GM12878 (cell line): ENCODE data around the gene NAT9. TPM values are rescaled to one million over a fixed set of nuclear protein-coding genes. Genes with fewer than 3 reads are reported as not detected.

Source experiments
- ATAC-seq: fragments of 200-7000 bp; cut with Tn5 transposase; 3 replicates; pipeline ENCODE4 v1.9.1; 2020; ENCODE audit warnings: mild to moderate bottlenecking, moderate library complexity
- BruUV-seq: library from RNA; stranded (reverse); fragments of 400-500 nt; replicated peaks from 2 replicates; lab custom pipeline; 2021; lab: Mats Ljungman, UMichigan
- CTCF ChIA-PET: fragments of 300-600 bp; sonication (Branson Sonifier 250); formaldehyde crosslinking; extraction: SDS; loops from one replicate; lab custom pipeline; 2021; ENCODE audit warnings: inconsistent platforms; lab: Yijun Ruan, JAX
- POLR2A ChIA-PET: fragments of 350-600 bp; formaldehyde crosslinking; extraction: SDS; loops from one replicate; lab custom pipeline; 2021; ENCODE audit warnings: inconsistent platforms; lab: Charles Lee
- RAD21 ChIA-PET: fragments of 300-600 bp; sonication (Branson Sonifier 250); formaldehyde crosslinking; loops from one replicate; lab custom pipeline; 2023; ENCODE audit warnings: antibody characterized with exemption; ENCODE audit not compliant: unreplicated experiment; lab: Charles Lee
- SMC1A ChIA-PET: fragments of 300-600 bp; sonication (Branson Sonifier 250); formaldehyde crosslinking; loops from one replicate; lab custom pipeline; 2023; ENCODE audit not compliant: unreplicated experiment, uncharacterized antibody; lab: Charles Lee
- DNase-seq: peaks from one replicate; pipeline ENCODE4 v3.0.0-alpha.2; 2011; ENCODE audit warnings: low read depth, low spot score
- FAIRE-seq: peaks from 3 replicates; lab custom pipeline; 2011; peaks lifted over from hg19 to GRCh38; lab: Jason Lieb, UNC
- H2AFZ ChIP-seq: 2 replicates; pipeline ENCODE4 v1.6.0; 2011; ENCODE audit warnings: low read depth, low read length, control low read depth; ENCODE audit not compliant: control insufficient read depth
- H3K27ac ChIP-seq: 2 replicates; pipeline ENCODE4 v1.5.1; 2011; ENCODE audit warnings: control low read depth; ENCODE audit not compliant: control insufficient read depth, insufficient read depth
- H3K27me3 ChIP-seq, 2 experiments: replicated peaks in 1 of 2; 2 replicates each; pipeline versions ENCODE4 v1.6.0 to v1.6.1; 2011; ENCODE audit warnings: low read length in 1 of 2; ENCODE audit not compliant: control insufficient read depth in 2 of 2, insufficient read depth in 2 of 2
- H3K36me3 ChIP-seq, 2 experiments: 2 replicates each; pipeline ENCODE4 v1.5.1; 2011; ENCODE audit warnings: low read length in 1 of 2; ENCODE audit not compliant: control insufficient read depth in 2 of 2, insufficient read depth in 2 of 2
- H3K4me1 ChIP-seq: 2 replicates; pipeline ENCODE4 v1.6.1; 2011; ENCODE audit warnings: mild to moderate bottlenecking, low read length, moderate library complexity, mixed read lengths; ENCODE audit not compliant: control insufficient read depth, insufficient read depth
- H3K4me2 ChIP-seq: 2 replicates; pipeline ENCODE4 v1.6.0; 2011; ENCODE audit warnings: control low read depth; ENCODE audit not compliant: control insufficient read depth, insufficient read depth
- H3K4me3 ChIP-seq: fragments of 200-600 bp; sonication (generic); 2 replicates; pipeline ENCODE4 v1.5.1; 2016
- H3K79me2 ChIP-seq: 2 replicates; pipeline ENCODE4 v1.6.0; 2011; ENCODE audit warnings: low read length; ENCODE audit not compliant: control insufficient read depth, insufficient read depth
- H3K9ac ChIP-seq: 2 replicates; pipeline ENCODE4 v1.8.0; 2011; ENCODE audit warnings: low read length, control low read depth, mixed read lengths; ENCODE audit not compliant: control insufficient read depth, insufficient read depth
- H3K9me3 ChIP-seq: replicated peaks from 3 replicates; pipeline ENCODE4 v1.5.1; 2011; ENCODE audit warnings: mild to moderate bottlenecking, low read length; ENCODE audit not compliant: control insufficient read depth, insufficient read depth
- H4K20me1 ChIP-seq: 2 replicates; pipeline ENCODE4 v1.6.0; 2011; ENCODE audit not compliant: control insufficient read depth, insufficient read depth
- BCL3 ChIP-seq: IDR thresholded peaks from 2 replicates; pipeline ENCODE4 v1.6.1; 2011; ENCODE audit warnings: borderline replicate concordance, low read depth, mild to moderate bottlenecking, moderate library complexity, low read length; ENCODE audit not compliant: insufficient read depth, poor library complexity, severe bottlenecking
- ESRRA ChIP-seq: IDR thresholded peaks from 2 replicates; pipeline ENCODE4 v1.6.1; 2012; ENCODE audit warnings: mild to moderate bottlenecking, low read length, improper control_type of control experiment
- IKZF2 ChIP-seq, 2 experiments: fragments of 450-650 bp; IDR thresholded peaks; 2 replicates each; pipeline ENCODE4 v1.6.1; 2017; ENCODE audit warnings: mild to moderate bottlenecking in 2 of 2, moderate library complexity in 2 of 2
- JUNB ChIP-seq: IDR thresholded peaks from 2 replicates; pipeline ENCODE4 v1.6.1; 2016; ENCODE audit warnings: antibody characterized with exemption, mild to moderate bottlenecking
- MEF2B ChIP-seq: fragments of 450-650 bp; IDR thresholded peaks from 2 replicates; pipeline ENCODE4 v1.6.1; 2018; ENCODE audit warnings: mild to moderate bottlenecking, moderate library complexity; ENCODE audit not compliant: partially characterized antibody, poor library complexity, severe bottlenecking
- PKNOX1 ChIP-seq: fragments of 450-650 bp; IDR thresholded peaks from 2 replicates; pipeline ENCODE4 v1.6.1; 2016; ENCODE audit warnings: mild to moderate bottlenecking
- POLR2A ChIP-seq: IDR thresholded peaks from 2 replicates; pipeline ENCODE4 v1.6.1; 2011; ENCODE audit warnings: low read depth, mild to moderate bottlenecking, low read length
- POU2F2 ChIP-seq: IDR thresholded peaks from 3 replicates; pipeline ENCODE4 v1.6.1; 2011; ENCODE audit warnings: low read depth, mild to moderate bottlenecking, low read length, borderline replicate concordance
- RUNX3 ChIP-seq: IDR thresholded peaks from 2 replicates; pipeline ENCODE4 v1.6.1; 2012; ENCODE audit warnings: low read length, inconsistent platforms
- SP1 ChIP-seq: IDR thresholded peaks from one replicate; pipeline ENCODE4 v1.6.1; 2011; ENCODE audit warnings: low read depth, low read length
- SUZ12 ChIP-seq: fragments of 200-600 bp; sonication (generic); IDR thresholded peaks from one replicate; pipeline ENCODE4 v1.6.1; 2018; ENCODE audit warnings: antibody characterized with exemption, mild to moderate bottlenecking; ENCODE audit not compliant: unreplicated experiment
- TAF1 ChIP-seq: IDR thresholded peaks from 2 replicates; pipeline ENCODE4 v1.6.1; 2011; ENCODE audit warnings: mild to moderate bottlenecking, low read depth, low read length, borderline replicate concordance
- TCF12 ChIP-seq: IDR thresholded peaks from 2 replicates; pipeline ENCODE4 v1.6.1; 2011; ENCODE audit warnings: low read depth, mild to moderate bottlenecking, low read length
- TCF3 ChIP-seq: IDR thresholded peaks from 2 replicates; pipeline ENCODE4 v1.6.1; 2012; ENCODE audit warnings: low read depth, mild to moderate bottlenecking, low read length, borderline replicate concordance; ENCODE audit not compliant: insufficient read depth
- USF2 ChIP-seq: IDR thresholded peaks from 2 replicates; pipeline ENCODE4 v1.6.1; 2011; ENCODE audit warnings: low read depth, low read length, improper control_type of control experiment, borderline replicate concordance
- WRNIP1 ChIP-seq: IDR thresholded peaks from 2 replicates; pipeline ENCODE4 v1.6.1; 2011; ENCODE audit warnings: low read depth, low read length, improper control_type of control experiment, borderline replicate concordance
- YY1 ChIP-seq: IDR thresholded peaks from 2 replicates; pipeline ENCODE4 v1.6.1; 2011; ENCODE audit warnings: low read depth, mild to moderate bottlenecking, low read length
- ZBTB33 ChIP-seq: fragments of 450-650 bp; IDR thresholded peaks from 2 replicates; pipeline ENCODE4 v1.6.1; 2017; ENCODE audit warnings: mild to moderate bottlenecking
- ZZZ3 ChIP-seq: IDR thresholded peaks from 2 replicates; pipeline ENCODE4 v1.6.1; 2011; ENCODE audit warnings: low read depth; ENCODE audit not compliant: control insufficient read depth, insufficient read length
- WGBS: methylation state at CpG from one replicate; pipeline ENCODE4 v1.1.6; 2016; ENCODE audit warnings: low lambda C conversion rate; ENCODE audit not compliant: insufficient replicate concordance, insufficient coverage; ENCODE audit errors: missing lambda C conversion rate; 5-methylcytosine and 5-hydroxymethylcytosine counted together
- in situ Hi-C: fragments of 300-500 bp; cut with MboI; formaldehyde crosslinking; loops from 9 replicates; pipeline ENCODE4 v1.14.3; 2018; ENCODE audit warnings: mixed read lengths
- intact Hi-C: fragments of 100-400 bp; cut with micrococcal nuclease; formaldehyde crosslinking; loops from one replicate; pipeline ENCODE4 v1.14.2; 2022; ENCODE audit not compliant: unreplicated experiment
- polyA plus RNA-seq, 11 experiments: library from polyadenylated mRNA; depleted of rRNA in 4 of 11; unstranded in 6 of 11; stranded (reverse) in 5 of 11; fragments of >200 nt; fragmentation: Nextera tagmentation in 4 of 11; fragmentation: Illumina TruSeq in 1 of 11; extraction: Ambion mirVana in 4 of 11; extraction: Trizol in 1 of 11; gene quantifications; 1 replicate in 1 of 11; 2 replicates in 10 of 11; pipeline versions ENCODE4 v1.2.1 to v1.2.3, GENCODE V29; 2011 to 2016; ENCODE audit warnings: inconsistent platforms in 2 of 11, missing spikeins in 2 of 11, low read depth in 1 of 11
- total RNA-seq, 4 experiments: library from RNA; depleted of rRNA in 3 of 4; stranded (reverse); fragments of >200 nt in 3 of 4; fragmentation: Illumina TruSeq in 1 of 4; extraction: Trizol in 1 of 4; gene quantifications; 2 replicates each; pipeline versions ENCODE4 v1.2.1 to v1.2.3, GENCODE V29; 2013 to 2021

NAT9 gene
- total and polyA plus RNA-seq, 10 of the 15 experiments (the other 5 are each of a cell fraction or from before 2014, with no cell fraction given): 3.5 to 45.3 (median 27.3) TPM

GRCh38 chr17:74742153-74742515 is 34.0 kb downstream of the NAT9 start:
- peak; percentile 69 for DNase-seq
- no peaks in the 10 kb centered on the region for H3K9me3 ChIP-seq
- no TSS peak for BruUV-seq
- CTCF ChIA-PET: interaction anchor here (0.7 to 2.8 kb wide), 18 partner anchors 9 to 449 kb away, joined by 3 to 41 read pairs (median 4); partner anchors contain the start of gene NAT9
- RAD21 ChIA-PET: interaction anchor here (0.7 to 2.0 kb wide), 8 partner anchors 25 to 219 kb away, joined by 3 to 18 read pairs (median 3); partner anchors contain the start of gene NAT9
- no peaks in the 10 kb centered on the region for H3K27me3 ChIP-seq
- WGBS: 2% methylated on average over 4 of the region's 4 CpGs
- H3K9ac ChIP-seq: peak overlapping the region; percentile 39; the same call in 1 of the 2 replicates
- H3K4me1 ChIP-seq: peaks cover 47% of the 10 kb centered on the region
- peak overlapping the region; percentile 80 for H3K27ac ChIP-seq
- FAIRE-seq: peak; percentile 82
- intact Hi-C loops: no loop called here
- POLR2A ChIA-PET: interaction anchor here (0.6 to 0.8 kb wide), 2 partner anchors 33 to 686 kb away, joined by 3 to 8 read pairs; no protein-coding TSS in a partner anchor
- in situ Hi-C loops: loop anchor here (5.0 kb wide), 1 partner anchor 125 kb away; no protein-coding TSS in a partner anchor
- peak overlapping the region; percentile 71 for H3K4me2 ChIP-seq
- peak overlapping the region; percentile 81 for H2AFZ ChIP-seq
- H3K36me3 ChIP-seq: no peaks in the 10 kb centered on the region
- H4K20me1 ChIP-seq: no peaks in the 10 kb centered on the region
- SMC1A ChIA-PET: interaction anchor here (0.9 to 2.0 kb wide), 6 partner anchors 29 to 120 kb away, joined by 3 to 16 read pairs (median 7); no protein-coding TSS in a partner anchor
- no peaks in the 10 kb centered on the region for H3K79me2 ChIP-seq
- peak; percentile 31 for ATAC-seq
- no peak overlapping the region for H3K4me3 ChIP-seq
- TF ChIP-seq RUNX3 (peak; percentile 78), POU2F2 (no peak), SUZ12 (no peak), ZZZ3 (no peak), USF2 (no peak), IKZF2 (IDR thresholded peaks at IDR 0.05) (peak; percentile 37 to 56; a peak in 1 of 4 replicates), ESRRA (no peak), BCL3 (no peak), PKNOX1 (no peak), POLR2A (0 out of 2 replicates have a peak, but pooled peaks have one; percentile 43), TCF3 (peak; percentile 67; the same call in 1 of the 2 replicates), YY1 (peak; percentile 45; the same call in 1 of the 2 replicates), JUNB (no peak), TCF12 (0 out of 2 replicates have a peak, but pooled peaks have one; percentile 8), ZBTB33 (no peak), WRNIP1 (no peak), MEF2B (peak; percentile 61), TAF1 (peak; percentile 32; the same call in 1 of the 2 replicates), SP1 (peak; percentile 41)
